ENCODE measurements around the gene PDCD1.

- no peak for TF ChIP-seq POLR2AphosphoS5 (IDR thresholded peaks at IDR 0.05)
- no peak for TF ChIP-seq POLR2A (IDR thresholded peaks at IDR 0.05)
These were observed 1.0 kb downstream of the PDCD1 start for GRCh38 chr2:241857572-241858121.

All from upper lobe of left lung (tissue), 4 donors.